ENCODE data around the gene EXD3.

EXD3 gene

GRCh38 chr9:137465720-137466388 lies 42.9 kb upstream of the EXD3 start:
- no peak for TF ChIP-seq CTCF (conservative IDR thresholded peaks at IDR 0.05; ENCODE audit: low read depth)
- POLR2A ChIA-PET (ENCODE audit: low non-redundant PET), result no interaction called here
- no peak for DNase-seq (ENCODE audit: low spot score)
- H3K27ac ChIP-seq, result no peak overlapping the region
- CTCF ChIA-PET, result interaction anchor here (0.6 to 0.7 kb wide), 3 partner anchors 68 to 1523 kb away, joined by 3 to 4 read pairs (median 3); no protein-coding TSS in a partner anchor

GRCh38 chr9:137465000-137465719 lies 42.2 kb upstream of the EXD3 start:
- no peak for DNase-seq (ENCODE audit: low spot score)
- ChIA-PET CTCF (interaction anchor here (0.6 to 0.7 kb wide), 3 partner anchors 67 to 1523 kb away, joined by 3 to 4 read pairs (median 3); no protein-coding TSS in a partner anchor), POLR2A (ENCODE audit: low non-redundant PET) (no interaction called here)
- no peak for TF ChIP-seq CTCF (conservative IDR thresholded peaks at IDR 0.05; ENCODE audit: low read depth)
- H3K27ac ChIP-seq, result no peak overlapping the region

GRCh38 chr9:137464291-137464999 lies 41.5 kb upstream of the EXD3 start:
- H3K27ac ChIP-seq, result no peak overlapping the region
- no peak for DNase-seq (ENCODE audit: low spot score)
- no peak for TF ChIP-seq CTCF (conservative IDR thresholded peaks at IDR 0.05; ENCODE audit: low read depth)
- ChIA-PET POLR2A (ENCODE audit: low non-redundant PET) (no interaction called here), CTCF (no interaction called here)

GRCh38 chr9:137463931-137464290 lies 40.9 kb upstream of the EXD3 start:
- no peak for TF ChIP-seq CTCF (conservative IDR thresholded peaks at IDR 0.05; ENCODE audit: low read depth)
- POLR2A ChIA-PET (ENCODE audit: low non-redundant PET), result interaction anchor here (0.6 kb wide), 1 partner anchor 22 kb away, joined by 3 read pairs; no protein-coding TSS in a partner anchor
- H3K27ac ChIP-seq, result no peak overlapping the region
- DNase-seq (ENCODE audit: low spot score), result no peak
- CTCF ChIA-PET, result interaction anchor here (1.4 kb wide), 1 partner anchor 19 kb away, joined by 5 read pairs; no protein-coding TSS in a partner anchor

- TF ChIP-seq CTCF (conservative IDR thresholded peaks at IDR 0.05; ENCODE audit: low read depth), result no peak
- CTCF ChIA-PET, result interaction anchor here (1.1 to 1.4 kb wide), 2 partner anchors 18 to 160 kb away, joined by 3 to 5 read pairs; no protein-coding TSS in a partner anchor
- DNase-seq (ENCODE audit: low spot score), result no peak
These were observed 40.3 kb upstream of the EXD3 start for GRCh38 chr9:137462986-137463930.

More at GRCh38 chr9:137462986-137463930, 40.3 kb upstream of the EXD3 start:
- H3K27ac ChIP-seq, result no peak overlapping the region
- POLR2A ChIA-PET (ENCODE audit: low non-redundant PET), result interaction anchor here (0.6 kb wide), 2 partner anchors 22 to 31 kb away, joined by 3 read pairs; no protein-coding TSS in a partner anchor

Data from RWPE1 (cell line).